Activated CD4-positive, CD25-positive, alpha-beta regulatory T cell treated with anti-CD3 and anti-CD28 coated beads, Interleukin-2, amount 50 U/mL, for 16 hours (primary cell): Measurements from ENCODE around the gene MKNK2.
"Not testable (repeated sequence)": the region's sequence is repeated elsewhere in the genome, so short reads cannot be mapped to it uniquely, and the experiment has no call there.

Experiments used
- DNase-seq: peaks from one replicate; pipeline ENCODE4 v3.0.0-alpha.2; 2020; ENCODE audit warnings: low read depth, low spot score

MKNK2 gene

DNA sequence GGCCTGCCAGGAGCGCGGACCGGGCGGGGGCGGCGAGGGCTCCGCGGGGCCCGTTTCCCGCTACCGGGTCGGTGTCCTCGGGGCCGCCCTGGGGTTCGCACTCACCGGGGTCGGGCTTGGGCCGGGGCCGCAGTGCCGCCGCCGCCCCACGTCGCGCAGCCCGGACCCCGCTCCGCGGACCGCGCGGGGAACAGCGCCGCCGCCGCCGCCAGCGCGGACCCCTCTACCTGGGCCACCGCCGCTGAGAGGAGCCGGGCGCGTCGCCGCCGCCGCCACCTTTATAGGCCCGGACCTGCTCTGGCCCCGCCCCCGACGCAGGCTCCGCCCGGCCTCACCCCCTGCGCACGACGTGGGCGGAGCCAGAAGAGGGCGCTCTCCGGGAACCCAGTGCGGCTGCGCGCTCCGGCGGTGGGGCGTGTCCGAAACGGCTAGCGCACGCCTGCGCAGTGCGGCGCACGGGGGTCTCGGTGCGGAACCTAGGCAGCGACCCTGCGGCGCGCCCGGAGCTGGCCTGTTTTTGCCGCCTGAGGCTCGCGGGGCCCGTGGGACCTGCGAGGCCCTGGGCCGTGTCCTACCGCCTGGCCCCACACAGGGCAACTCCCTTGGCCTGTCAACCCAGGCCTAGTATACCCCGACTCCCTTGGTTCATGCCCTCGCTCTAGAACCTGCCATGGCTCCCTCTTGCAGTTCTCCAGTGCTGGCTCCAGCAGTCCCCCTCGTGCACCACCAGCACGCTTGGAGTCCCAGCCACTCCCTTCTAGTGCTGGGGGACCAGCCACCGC, at the start of gene MKNK2:
TSS of gene MKNK2 (minus strand) at position 254 of the 782 bp plus-strand sequence. CDS start 393 bp downstream, outside the sequence.
- DNase-seq: peak; percentile 93

DNA sequence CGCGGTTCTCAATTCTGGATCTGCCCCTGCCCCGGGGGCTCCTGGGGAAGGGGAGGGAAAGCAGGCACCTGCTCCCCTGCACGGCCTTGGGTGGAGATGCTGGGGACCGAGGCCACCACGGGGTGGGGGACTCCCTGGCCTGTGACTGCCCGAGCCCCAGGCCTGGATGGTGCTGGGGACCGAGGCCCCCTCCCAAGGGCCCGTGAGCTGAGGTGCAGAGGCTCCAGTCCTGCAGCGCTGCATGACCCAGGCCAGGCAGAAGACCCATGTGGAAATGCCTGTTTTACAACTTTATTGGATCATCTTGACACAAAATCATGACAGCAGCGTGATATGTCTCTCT, 49.6 kb upstream of the MKNK2 start:
- DNase-seq: no peak

DNA sequence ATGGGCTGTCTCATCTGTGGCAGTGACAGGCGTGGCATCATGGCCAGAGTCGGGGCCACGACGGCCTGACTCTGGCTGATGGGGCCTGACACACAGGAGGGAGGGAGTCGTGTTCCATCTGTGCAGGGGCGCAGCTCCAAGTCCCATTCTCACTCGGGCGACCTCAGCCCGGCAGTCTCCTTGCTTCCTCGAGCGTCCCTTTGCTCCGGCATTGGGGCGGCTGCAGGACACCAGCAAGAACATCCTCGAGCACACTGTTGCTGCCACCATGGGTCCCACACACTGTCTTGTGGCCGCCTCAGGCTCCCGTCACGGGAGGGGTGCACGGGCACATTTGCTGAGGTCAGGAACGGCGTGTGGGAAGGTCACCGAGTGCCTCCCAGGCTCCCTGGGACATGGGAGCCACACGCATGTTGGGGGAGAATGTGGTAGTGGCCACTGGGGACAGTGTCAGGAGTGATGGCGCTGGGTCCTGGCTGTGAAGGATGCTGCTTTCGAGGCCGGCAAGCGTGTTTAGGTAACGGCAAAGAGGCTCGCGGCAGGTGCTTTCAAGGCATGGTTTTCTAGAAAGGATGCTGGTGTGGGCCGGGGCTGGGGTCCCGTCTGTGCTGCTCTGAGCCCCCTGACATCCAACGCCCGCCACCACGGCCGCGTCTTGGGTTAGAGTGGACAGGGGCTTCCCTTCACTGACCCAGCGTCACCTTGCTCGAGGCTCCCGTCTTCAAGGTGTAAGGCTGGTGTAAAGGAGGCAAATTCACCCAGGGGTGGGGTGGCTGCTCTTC, 49.1 kb upstream of the MKNK2 start:
- DNase-seq: no peak

DNA sequence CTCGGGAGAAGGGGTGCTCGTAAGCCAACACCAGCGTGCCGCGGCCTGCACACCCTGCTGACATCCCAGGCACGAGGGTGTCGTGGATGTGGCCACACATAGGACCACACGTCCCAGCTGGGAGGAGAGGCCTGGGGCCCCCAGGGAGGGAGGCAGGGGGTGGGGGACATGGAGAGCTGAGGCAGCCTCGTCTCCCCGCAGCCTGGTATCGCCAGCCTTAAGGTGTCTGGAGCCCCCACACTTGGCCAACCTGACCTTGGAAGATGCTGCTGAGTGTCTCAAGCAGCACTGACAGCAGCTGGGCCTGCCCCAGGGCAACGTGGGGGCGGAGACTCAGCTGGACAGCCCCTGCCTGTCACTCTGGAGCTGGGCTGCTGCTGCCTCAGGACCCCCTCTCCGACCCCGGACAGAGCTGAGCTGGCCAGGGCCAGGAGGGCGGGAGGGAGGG, 48.0 kb upstream of the MKNK2 start:
- DNase-seq: no peak

DNA sequence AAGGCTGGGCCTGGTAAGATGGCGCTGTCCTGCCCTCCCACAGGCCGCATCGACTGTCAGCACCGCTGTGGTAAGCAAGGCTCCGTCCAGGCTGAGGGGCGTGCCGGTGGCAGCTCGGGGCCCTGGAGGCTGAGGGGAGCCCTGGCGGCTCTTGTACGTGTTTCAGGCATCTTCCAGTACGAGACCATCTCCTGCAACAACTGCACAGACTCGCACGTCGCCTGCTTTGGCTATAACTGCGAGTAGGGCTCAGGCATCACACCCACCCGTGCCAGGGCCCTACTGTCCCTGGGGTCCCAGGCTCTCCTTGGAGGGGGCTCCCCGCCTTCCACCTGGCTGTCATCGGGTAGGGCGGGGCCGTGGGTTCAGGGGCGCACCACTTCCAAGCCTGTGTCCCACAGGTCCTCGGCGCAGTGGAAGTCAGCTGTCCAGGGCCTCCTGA, 46.9 kb upstream of the MKNK2 start:
- DNase-seq: no peak

DNA sequence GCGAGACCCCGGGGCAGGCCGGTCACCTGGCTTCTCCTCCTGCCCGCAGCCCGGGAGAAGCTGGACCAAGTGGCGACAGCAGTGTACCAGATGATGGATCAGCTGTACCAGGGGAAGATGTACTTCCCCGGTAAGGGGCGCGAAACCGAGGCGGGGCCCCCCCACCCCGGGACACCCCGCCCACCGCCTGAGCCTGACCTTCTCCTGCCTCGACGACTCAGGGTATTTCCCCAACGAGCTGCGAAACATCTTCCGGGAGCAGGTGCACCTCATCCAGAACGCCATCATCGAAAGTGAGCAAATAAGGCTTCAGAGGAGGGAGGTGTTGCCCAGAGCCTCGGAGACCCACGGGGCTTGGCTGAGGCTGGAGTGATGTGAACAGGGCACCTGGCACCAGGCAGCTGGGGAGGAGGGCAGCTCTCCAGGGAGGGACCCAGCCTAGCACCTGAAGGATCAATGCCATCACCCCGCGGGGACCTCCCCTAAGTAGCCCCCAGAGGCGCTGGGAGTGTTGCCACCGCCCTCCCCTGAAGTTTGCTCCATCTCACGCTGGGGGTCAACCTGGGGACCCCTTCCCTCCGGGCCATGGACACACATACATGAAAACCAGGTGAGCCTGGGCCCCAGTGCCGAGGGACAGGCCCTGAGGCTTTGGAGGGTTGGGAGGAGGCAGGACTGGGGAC, 46.3 kb upstream of the MKNK2 start:
- DNase-seq: no peak

DNA sequence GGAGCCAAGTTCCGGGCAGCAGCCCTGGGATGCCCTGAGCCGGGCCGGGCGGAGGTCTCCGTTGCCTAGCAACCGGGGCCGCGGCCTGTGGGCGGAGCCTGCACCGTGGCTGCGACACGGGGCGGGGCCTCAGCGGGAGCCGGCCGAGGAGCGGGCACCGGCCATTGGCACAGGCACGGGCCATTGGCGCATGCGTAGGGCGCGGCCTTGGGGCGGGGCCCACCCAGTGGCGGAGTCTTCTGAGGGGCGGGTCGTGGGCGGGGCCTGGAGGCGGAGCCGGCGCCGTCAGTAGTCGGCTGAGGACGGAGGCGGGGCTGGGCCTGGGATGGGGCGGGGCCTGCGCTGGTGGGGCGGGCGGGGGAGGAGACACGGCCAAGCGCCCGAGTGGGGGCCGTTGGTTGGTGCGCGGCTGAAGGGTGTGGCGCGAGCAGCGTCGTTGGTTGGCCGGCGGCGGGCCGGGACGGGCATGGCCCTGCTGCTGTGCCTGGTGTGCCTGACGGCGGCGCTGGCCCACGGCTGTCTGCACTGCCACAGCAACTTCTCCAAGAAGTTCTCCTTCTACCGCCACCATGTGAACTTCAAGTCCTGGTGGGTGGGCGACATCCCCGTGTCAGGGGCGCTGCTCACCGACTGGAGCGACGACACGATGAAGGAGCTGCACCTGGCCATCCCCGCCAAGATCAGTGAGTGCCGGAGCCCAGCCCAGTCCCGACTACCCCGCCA, 45.6 kb upstream of the MKNK2 start, which contains the start of gene IZUMO4:
TSS of gene IZUMO4 (plus strand) at position 436 of the 723 bp plus-strand sequence. CDS start at position 467, 31 bp downstream.
- peak; percentile 99 for DNase-seq

DNA sequence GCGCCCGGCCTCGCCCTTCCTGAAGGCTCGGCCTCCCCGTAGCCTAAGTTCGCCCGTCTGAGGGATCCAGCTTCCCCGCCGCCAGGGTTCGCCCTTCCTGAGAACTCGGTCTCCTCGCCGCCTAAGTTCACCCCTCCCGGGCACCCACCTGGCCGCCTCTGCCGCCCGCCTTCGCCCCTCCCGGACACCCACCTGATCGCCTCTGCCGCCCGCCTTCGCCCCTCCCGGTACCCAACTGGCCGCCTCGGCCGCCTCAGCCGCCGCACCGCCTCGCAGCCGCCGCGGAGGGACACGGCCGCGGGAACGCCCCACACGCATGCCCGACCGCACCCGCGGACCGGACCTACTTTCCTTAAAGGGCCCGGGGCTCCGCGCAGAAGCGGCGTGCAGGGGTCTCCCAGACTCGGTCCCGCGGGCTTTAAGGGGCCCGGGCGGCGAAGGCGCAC, 45.0 kb upstream of the MKNK2 start, which contains the start of gene MOB3A:
TSS of gene MOB3A (minus strand) at position 293 of the 446 bp plus-strand sequence. CDS start 17,766 bp downstream, outside the sequence.
- peak; percentile 77 for DNase-seq

DNA sequence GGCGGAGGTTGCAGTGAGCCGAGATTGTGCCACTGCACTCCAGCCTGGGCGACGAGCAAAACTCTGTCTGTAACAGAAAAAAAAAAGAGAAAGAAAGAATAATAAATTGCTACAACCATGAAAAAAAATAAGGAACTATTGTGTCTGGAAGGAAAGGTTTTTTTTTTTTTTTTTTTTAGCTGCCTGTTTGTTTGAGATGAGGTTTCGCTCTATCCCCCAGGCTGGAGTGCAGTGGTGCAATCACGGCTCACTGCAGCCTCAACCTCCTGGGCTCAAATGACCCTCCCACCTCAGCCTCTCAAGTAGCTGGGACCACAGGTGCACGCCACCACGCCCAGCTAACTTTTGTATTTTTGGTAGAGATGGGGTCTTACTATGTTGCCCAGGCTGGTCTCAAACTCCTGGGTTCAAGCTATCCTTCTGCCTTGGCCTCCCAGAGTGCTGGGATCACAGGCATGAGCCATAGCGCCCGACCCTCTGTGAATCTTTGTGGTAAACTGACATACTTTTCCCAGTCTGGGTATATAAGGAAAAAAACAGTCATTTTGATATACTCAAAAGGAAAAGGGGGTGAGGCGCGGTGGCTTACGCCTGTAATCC, 41.0 kb upstream of the MKNK2 start:
- not testable (repeated sequence) for DNase-seq

DNA sequence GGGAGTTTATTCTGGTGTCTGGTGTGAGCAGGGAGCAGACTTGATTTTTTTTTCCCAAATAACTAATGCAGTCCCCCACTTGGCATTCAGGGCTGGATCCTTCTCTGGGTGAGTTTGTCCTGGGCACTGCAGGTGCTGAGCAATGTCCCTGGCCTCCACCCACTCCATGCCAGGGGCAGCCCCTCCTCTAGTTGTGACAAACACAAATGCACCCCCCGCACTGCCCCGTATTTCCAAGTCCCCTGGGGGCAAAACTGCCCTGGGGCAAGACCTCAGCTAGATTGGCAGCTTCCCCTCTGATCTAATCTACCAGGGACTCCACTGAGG, 38.6 kb upstream of the MKNK2 start:
- DNase-seq: no peak

DNA sequence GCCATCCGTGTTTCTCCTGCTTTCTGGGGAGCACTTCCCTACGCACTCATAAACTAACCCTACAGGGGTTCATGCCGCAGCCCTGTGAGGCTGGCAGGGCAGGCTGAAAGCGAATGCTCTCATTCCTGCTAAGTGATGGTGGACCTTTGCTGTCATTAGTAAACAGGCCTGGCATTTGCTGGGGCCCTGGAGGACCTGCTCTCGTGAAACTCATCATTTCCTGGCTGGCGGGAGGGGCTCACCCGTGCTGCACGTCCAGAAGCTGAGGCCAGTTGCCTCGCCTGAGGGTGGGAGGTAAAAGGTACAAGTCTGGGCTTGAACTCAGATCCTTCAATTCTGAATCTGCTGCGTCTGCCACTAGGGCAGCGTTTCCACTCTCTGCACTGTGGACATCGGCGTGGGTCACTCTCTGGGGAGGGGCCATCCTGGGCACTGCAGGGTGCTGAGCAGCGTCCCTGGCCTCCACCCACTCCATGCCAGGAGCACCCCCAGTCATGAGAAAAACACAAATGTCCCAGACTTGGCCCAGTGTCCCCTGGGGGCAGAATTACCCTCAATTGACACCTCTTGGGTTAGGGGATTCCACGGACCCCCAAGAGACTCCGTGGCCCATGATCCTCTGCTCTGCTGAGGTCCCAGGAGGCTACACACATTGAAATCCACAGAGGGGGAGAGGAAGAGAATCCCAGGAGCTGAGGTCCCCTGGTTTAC, 38.1 kb upstream of the MKNK2 start:
- no peak for DNase-seq

DNA sequence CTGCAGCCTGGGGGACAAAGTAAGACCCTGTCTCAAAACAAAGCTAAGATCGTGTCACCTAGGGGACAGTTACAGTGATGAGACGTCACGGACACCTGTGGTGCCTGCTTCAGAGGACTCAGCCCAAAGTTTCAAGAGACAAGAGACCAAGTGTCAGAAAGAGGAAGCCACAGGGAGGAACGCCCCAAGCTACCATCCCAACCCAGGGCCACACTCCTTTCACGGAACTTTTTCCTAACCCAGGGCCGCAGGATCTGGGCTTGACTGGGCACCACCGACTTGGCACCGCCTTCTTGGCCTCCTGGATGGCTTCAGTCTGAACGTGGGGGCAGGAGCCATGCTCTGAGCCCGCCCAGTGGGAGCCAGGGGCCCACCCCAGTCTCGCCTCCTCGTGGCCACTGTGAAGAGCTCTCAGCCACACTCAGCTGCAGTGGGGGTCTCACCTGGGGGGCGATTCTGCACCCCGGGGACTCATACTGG, 36.6 kb upstream of the MKNK2 start:
- DNase-seq: no peak

DNA sequence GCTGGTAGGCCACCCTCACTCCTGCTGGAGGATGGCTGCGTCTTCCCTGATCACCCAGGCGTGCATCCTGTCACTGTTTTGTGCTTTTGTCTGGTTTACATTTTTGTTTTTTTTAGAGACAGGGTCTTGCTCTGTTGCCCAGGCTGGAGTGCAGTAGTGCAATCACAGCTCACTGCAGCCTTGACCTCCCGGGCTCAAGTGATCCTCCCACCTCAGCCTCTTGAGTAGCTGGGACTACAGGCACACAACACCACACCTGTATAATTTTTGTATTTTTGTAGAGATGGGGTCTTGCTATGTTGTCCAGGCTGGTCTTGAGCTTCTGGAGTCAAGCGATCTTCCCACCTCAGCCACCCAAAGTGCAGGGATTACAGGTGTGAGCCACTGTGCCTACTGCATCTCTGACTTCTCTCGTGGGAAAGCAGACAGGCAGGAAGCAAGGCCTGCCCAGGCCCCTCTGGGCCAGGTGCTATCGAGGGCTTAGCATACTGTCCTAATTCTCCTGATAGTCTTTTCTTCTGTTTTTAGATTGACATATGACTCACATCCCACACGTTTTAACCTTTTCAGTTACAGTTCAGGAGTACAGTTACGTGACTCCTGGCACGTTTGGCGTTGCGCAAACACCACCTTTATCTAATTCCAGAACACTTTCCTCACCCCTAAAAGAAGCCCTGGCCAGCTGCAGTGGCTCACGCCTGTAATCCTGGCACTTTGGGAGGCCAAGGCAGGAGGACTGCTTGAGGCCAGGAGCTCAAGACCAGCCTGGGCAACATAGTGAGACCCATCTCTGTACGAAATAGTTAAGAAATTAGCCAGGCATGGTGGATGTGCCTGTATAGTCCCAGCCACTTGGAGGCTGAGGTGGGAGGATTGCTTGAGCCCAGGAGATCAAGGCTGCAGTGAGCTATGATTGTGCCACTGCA, 35.9 kb upstream of the MKNK2 start:
- not testable (repeated sequence) for DNase-seq

DNA sequence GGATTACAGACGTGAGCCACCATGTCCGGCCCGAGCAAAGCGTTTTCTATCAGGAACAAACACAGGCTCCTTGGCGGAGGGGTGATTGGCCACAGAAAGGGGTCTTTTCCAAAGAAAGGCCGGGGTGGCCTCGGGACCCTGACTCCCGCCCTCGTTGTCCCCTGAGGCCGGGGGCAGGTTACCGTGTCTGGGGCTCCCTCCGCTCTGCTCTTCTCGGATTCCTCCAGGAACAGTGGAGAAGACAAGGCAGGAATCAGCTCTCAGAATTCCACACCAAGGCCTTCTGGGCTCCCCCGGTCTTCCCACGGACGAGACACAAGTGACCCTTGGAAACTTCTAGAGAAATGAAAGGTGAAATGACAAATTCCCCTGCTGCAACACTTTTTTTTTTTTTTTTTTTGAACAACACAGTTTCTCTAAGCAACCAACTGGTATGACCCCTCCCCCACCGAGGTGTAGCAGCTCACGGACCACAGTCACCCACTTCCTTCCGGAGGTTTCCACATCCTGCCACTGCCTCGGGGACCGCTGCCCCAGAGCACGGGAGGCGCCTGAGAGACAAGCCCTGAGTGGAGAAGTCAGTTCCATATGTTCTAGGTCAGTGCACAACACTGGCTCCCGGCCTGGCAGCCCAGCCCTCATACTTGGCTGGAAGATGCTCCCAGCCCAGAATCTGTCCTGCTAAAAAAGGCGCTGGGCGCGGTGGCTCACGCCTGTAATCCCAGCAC, 34.1 kb upstream of the MKNK2 start:
- peak; percentile 92 for DNase-seq

DNA sequence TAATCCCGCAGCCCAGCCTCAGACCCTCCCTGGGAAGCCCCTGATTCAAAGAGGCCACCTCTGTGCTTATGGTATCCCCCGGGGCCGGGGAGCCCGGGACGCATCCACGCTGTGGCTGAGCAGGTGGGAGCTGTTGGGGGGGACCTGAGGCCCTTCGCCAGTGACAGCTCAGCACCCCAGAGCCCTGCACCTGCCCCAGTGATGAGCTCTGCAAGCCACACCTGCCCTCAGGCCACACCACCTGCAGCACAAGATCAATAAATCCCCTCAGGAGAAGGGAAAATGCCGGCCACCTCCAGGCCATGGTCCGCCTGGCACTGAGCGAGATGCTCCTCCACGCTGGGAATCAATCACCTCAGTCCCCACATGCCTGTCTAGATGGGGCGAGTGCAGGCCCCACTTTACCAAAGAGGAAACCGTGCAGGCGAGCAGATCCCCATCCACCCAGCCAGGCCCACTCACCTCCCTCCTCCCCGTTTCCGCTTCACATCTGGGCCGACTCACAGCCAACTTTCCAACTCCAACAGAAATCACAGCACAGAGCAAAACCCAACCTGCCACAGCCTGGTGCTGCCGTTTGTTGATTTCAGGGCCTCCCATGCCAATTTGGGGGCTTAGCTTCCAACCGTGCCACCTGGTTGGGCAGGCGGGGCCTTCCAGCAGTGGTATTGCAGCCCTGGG, 32.3 kb upstream of the MKNK2 start:
- peak; percentile 40 for DNase-seq

DNA sequence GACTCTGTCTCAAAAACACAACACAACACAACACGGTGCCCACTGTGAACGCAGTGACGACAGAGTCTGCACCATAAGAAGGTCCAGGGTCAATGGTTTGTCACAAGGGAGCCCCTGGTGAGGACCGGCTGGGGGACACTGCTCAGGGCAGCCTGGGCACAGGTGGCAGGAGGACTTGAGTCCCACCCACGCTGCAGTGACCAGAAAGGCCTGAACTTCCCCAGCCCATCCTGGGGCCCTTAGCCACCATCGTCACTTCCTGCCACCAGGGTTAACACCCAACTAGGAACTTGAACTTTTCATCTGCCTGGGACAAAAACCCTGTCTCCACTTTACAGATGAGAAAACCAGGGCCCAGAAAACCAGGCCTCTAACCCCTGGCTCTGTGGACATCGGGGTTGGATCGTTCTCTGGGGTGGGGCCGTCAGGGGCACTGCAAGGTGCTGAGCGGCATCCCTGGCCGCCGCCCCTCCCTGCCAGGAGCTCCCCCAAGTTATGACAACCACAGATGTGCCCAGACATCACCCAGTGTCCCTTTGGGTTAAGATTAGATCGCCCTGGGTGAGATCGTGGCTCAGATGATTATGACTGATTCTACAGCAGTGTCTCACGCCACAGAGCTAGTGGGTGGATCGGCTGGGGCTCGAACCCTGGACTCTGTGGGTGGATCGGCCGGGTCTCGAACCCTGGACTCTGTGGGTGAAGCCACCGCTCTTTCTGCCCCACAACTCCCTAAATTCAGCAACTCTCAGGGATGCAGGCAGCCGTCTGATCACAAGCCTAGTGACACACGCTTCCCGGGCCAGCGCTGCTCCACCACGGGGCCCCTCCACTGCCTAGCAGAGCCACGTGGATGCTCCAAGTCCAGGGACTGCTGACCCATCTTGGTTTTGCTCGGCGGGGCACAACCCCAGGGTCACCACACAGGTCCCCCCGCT, 31.1 kb upstream of the MKNK2 start:
- DNase-seq: no peak
